Stimulated activated CD4-positive, alpha-beta T cell treated with anti-CD3 and anti-CD28 coated beads, Interleukin-4, amount 100 ng/mL, for 4 hours (primary cell): ENCODE results near the gene ACTN2.
"Not testable (repeated sequence)": the region's sequence is repeated elsewhere in the genome, so short reads cannot be mapped to it uniquely, and the experiment has no call there.

Experiments
- DNase-seq, 2 experiments: peaks; one replicate each; pipeline ENCODE4 v3.0.0-alpha.2; 2020

ACTN2 gene

DNA sequence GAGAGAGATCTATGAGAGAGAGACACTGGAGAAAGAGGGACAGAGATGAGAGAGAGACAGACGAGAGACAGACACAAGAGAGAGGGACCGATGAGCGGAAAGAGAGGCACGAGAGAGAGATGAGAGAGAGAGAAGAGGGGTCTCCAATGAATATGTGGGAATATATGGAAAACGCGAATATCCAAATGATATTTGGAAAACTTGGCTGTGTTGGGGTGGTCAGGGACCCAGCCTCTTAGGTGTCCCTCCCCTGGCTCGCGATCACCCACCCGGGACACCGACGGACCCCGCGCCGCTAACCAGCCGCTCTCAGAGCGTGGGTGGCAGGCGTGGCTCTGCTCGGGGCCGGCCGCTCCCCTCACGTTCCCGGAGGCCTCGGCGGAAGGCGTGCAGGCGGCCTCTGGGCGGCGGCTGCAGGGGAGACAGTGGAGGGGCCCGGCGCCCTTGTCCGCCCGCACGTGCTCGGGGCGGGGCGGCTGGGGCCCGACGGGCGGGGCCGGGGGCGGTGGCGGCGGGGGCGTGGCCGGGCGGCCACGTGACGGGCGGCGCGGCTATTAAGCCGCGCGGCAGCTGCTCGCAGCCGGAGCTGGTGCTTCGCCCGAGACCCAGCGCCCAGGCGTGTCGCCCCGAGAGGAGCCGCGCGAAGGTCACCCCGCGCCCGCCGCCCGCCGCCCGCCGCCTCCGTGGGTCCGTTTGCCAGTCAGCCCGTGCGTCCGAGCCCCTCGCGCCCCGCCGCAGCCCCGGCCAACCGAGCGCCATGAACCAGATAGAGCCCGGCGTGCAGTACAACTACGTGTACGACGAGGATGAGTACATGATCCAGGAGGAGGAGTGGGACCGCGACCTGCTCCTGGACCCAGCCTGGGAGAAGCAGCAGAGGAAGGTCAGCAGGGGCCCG, at the start of gene ACTN2:
TSS of gene ACTN2 (plus strand) at position 583 of the 898 bp plus-strand sequence. CDS start at position 758, 175 bp downstream.
- DNase-seq: peak; percentile 47 to 56

DNA sequence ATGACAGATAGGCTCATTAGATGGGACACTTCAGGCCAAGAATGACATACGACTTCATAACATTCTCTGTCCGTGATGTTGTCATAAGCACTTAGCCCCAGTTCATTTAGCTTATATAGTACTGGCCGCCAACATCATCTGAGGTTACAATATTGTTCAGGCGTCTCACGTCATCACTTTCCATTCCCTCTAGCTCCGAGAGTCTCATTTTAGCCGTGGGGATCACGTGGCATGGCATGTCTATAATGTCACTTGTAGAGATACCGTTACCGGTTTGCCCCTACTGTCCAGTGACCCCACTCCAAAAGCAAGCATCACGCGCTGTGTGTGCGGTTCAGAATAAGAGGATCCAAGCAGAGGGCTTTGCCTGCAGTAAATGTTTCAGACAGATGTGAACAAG, 47.4 kb upstream of the ACTN2 start:
- no peak for DNase-seq

DNA sequence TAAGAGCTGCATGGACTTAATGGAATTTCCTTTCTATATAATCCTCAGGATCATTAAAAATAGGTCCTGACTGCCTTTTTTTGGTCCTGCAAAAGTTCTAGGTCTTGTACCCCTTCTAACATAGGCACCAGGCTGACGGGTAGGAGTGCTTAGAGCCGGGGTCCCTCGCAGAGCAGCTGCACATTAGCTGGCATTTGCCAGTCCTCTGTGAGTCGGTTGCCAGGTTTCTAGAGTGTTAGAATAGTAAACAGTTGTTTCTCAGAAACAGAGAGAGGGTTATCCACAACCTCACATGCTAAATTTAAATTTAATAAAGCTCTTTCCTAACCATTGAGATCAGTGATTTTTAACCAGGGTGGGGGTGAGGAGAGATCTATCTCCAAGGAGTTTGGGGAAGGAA, 46.6 kb upstream of the ACTN2 start:
- DNase-seq: no peak

DNA sequence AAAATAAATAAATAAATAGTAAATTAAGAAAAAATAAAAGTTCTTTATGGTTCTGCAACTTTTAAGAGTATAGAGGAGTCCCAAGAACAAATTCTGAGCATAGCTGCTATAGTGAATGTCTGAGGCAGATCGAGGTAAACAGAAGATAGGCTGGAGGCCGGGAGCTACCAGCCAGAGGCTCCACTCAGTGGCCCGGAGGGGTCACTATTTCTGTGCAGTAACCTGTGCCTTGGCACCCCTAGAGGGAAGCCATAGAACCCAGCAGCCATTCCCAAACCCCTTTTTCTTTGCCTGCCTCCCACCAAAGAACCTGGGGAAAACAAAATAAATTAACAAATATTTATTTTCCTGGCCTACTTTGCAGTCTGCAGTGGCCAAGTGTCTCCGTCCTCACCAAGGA, 43.5 kb upstream of the ACTN2 start:
- no peak for DNase-seq

DNA sequence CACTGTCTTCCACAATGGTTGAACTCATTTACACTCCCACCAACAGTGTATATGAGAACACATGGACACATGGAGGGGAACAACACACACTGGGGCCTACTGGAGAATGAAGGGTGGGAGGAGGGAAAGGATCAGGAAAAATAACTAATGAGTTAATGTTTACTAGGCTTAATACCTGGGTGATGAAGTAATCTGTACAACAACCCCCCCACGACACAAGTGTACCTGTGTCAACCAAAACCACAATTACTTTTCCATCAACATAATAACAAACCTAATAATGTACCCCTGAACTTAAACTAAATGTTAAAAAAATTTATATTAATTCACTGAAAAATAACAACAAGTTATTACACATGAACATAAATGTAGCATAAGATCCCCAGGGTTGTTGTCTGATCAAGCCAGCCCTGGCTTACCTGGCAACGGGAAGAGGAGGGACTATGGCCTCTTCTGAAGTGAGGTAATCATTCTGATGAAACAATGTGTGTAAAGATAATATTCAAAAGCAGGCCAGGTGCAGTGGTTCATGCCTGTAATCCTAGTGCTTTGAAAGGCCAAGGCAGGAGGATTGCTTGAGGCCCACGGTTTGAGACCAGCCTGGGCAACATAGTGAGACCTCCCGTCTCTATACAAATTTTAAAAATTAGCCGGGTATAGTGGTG, 41.2 kb upstream of the ACTN2 start:
- DNase-seq: no peak

DNA sequence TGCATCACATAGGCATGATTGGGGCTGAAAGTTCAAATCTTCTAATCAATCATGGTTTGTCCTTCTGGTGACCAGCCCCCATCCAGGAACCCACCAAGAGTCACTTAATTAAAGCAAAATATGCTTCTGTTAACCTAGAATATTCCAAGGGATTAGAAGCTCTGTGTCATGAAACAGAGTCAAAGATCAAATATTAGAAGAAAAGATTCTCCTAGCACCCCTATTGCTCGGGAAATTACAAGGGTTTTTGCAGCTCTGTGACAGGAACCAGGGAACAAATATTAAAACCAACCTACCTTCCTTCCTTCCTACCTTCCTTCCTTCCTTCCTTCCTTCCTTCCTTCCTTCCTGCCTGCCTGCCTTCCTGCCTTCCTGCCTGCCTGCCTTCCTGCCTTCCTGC, 31.8 kb upstream of the ACTN2 start:
- DNase-seq: no peak

DNA sequence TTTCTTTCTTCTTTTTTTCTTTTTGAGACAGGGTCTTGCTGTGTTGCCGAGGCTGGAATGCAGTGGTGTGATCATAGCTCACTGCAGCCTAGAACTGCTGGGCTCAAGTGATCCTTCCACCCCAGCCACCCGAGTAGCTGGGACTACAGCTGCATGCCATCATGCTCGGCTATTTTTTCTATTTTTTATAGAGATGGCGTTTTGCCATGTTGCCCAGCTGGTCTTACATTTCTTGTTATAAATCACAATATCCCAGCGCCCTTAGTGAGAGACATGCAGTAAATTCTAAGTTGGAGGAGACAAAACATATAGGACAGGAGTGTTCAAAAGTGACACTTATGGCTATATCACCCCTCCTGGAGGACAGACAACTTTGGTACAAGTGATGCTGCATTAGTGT, 31.3 kb upstream of the ACTN2 start:
- DNase-seq: no peak

DNA sequence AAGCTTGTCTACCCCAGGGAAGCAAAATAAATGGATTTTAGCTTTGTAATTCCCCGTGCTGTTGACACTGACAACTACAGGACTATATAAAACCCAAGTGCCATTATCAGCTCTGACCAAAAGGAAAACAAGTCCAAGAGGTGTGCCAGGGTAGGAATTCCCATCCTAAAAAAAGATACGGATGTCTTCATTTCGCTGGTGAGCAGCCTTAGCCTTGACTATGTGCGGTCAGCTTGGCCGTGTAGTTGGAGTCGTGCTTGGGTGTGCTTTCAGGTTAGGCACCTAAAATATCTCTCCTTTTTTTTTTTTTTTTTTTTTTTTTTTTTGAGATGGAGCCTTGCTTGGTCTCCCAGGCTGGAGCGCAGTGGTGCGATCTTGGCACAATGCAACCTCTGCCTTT, 28.9 kb upstream of the ACTN2 start:
- DNase-seq: no peak

DNA sequence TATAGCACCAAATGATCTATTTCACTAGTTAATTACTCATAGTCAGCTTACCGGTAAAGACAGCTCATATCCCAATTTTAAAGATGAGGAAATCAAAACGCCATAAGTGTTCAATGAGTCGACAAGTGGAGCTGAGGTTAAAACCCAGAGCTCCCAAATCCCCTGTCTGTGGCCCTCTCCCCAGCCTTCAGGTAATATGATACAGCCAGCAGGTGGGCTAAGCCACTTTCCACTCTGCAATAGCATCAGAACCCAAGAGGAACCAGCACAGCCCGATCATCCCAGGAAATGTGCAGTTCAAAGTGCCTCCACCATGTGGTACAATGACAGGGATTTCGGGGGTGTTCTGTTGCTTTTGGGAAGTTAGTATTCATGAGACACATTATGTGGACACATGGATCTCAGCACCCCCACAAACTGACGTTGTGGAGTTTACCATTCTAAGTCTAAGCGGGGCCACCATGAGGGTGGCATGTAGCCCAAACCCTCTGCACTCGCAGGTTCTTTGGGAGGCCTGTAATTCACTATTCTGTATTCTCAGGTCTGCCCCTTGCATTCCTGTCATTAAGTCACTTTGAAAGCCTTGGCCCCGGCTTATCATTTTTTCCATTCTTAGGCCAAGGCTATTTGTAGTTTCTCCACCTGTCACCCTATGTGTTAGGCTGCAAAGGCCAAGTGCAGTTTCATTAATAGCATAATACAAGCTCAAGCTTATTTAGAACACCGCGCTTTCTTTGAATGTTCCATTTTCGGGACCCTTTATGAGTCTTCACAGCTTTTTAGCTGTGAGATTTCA, 26.3 kb upstream of the ACTN2 start:
- DNase-seq: no peak

DNA sequence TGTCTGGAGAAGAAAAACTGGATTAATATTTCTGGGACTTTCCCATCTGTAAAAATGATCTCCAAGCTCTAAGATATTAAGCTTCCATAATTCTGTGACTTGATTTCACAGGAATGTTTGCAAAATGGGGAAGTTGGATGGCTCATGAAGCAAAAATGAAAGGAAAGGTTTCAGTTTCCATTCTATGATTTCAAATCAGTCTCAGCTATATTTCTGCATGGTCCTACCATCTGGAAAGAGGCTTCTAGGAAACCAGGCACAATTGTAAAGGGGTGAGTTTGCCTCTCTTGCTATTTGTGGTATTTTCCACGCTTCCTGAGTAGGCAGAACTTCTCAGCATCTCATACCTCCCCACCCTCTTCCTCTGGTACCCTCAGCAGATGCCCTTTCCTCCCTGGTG, 22.4 kb upstream of the ACTN2 start:
- no peak for DNase-seq

DNA sequence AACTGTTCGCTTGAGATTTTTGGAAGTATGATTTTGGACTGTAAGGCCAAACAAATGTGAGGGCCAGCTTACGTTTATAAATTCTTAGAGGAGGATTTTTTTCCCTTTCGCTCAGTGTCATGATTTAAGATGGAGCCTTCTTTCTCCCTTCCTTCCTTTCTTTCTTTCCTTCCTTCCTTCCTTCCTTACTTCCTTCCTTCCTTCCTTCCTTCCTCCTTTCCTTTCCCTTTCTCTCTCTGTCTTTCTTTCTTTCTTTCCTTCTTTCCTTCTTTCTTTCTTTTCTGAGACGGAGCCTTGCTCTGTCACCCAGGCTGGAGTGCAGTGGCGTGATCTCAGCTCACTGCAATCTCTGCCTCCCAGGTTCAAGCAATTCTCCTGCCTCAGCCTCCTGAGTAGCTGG, 17.4 kb upstream of the ACTN2 start:
- not testable (repeated sequence) for DNase-seq

DNA sequence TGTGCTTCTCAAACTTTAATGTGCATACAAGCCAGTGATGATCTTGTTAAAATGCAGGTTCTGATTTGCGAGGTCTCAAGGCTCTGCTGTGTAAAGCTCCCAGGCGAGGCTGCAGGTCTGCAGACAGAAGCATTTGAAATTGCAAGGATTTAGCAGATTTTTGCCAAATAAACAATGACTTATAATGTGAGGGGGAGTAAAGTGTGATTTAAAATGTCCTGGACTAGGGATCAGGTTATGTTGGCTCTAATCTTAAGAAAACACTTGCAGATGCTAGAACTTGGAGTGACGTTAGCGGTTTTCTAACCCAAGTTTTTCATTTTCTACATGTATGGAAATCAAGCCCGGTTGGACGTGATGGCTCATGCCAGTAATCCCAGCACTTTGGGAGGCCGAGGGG, 16.2 kb upstream of the ACTN2 start:
- DNase-seq: no peak

DNA sequence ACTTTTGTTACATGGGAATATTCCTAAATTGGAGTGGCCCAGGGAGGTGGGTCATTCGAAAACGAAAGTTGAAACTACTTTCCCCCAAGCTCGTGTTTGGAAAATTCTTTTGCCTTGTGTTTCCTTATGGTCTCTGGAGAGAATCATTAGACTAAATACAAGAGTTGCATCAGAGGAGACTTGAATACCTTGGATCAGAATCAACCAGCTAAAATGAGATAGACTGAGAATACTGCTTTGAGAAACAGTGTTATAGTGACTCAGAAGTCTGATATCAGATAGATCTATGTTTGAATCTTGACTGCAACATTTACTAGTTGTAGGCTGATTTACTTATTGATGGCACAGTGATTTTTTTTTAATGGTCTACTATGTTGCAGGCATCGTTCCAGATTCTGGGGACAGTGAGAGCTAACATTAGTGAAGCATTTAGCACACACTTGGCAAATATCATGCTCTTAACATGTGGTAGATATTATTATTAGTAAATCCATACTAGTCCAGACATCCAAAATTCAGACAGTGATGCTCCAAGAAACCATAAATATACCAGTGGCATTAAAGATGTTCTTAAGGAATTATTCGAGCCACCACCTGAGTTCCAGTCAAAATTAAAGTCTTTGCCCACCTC, 12.9 kb upstream of the ACTN2 start:
- DNase-seq: no peak

DNA sequence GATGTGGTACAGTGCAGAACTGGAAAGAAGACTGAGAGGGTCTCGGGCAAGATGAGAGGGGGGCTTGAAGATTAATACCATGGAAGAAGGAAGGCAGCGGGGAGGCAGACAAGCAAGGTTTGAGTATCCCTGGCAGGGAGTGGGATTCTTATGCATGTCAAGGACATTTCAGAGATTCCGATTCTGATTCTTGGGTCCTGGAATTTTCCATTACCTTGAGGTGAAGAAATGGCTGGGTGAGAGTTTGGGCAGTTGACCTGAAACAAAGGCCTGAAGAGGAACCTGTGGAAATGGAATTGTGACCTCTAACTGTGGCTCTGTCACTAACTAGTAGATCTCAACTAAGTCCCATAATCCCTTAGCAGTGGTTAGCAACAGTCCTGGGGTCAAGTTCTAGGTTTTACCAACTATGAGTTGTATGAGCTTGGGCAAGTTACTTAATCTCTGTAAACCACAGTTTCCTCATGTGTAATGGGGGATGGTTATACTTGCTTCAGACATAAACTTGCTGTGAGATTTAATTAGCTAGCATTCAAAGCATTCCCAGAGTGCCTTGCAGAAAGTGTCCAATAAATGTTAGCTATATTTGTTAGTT, 8.6 kb upstream of the ACTN2 start:
- no peak for DNase-seq

DNA sequence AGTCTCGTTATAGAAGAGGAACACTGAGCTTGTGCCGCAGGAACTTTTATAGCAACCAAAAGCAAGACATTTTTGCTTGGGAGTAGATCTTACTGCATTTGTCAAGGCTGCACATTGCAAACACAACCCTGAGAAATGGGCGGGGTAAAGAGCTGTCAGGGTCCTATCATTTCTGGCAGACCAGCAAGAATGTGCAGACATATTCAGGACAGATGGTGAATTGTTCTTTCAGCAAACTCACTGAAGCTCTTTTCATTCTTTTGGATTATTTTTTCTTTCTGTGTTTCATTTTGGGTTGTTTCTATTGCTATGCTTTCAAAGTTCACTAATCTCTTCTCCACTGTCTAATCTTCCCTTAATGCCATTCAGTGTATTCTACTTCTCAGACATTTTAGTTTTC, 5.1 kb upstream of the ACTN2 start:
- no peak for DNase-seq

DNA sequence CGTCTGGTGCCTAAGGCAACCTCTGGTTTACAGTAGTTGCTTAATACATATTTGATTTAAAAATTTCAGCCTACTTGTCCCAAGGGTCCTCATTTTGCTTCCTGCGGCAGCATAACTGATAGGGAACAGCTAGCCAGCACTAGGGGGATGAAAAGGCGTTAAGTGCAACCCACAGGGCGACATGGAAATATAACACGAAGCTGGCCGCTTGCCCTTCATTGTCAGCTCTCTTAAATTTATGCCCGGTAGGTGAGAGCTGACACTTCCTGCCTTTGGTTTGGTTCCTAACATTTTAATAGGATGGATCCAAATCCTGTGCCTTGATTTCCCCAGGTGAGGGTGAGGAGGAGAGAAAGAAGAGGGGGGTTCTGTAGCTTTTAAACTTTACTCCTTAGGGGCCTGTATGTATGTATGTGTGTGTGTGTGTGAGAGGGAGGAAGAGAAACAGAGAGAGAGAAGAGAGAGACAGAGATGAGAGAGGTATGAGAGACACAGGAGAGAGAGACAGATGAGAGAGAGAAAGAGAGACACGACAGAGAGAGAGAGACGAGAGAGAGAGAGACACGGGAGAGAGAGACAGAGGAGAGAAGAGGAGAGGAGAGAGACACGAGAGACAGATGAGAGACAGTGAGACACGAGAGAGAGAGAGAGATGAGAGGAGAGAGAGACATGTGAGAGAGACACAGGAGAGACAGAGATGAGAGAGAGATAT, 938 bp upstream of the ACTN2 start:
- no peak for DNase-seq

DNA sequence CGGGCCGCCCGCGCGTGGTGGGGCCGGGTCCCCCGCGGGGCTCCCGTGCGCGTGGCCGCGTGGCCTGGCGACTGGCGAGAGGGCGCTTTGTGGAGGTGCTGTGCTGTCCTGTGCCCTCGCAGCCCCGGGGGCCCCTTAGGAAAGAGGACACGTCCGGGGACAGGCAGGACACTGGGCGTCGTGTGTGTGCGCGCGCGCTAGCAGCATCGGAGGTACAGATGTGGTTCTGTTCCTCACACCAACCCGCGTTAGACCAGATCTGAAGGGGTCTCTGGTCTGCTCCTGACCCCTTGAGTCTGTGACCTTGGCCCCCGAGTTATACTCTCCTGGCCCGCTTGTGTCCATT, 489 bp downstream of the ACTN2 start:
- DNase-seq: peak in 1 of 2 experiments; percentile 2

DNA sequence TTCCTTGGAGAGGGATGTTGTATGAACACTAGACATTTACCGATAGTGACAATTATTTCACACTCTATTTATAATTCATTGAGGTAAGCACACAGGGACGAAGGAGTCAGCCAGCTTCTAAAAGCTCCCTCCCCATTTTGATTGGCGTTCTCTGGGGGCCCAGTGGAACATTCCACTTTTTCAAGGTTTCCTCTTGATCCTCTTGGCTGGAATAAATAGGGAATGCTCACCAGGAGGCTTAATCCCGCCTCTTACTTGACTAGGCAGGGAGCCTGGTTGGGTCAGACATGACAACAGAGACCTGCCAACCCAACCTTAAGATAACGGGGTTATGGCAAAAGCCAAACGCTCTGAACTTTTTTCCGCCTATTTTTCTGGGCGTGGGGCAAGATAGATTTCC, 974 bp downstream of the ACTN2 start:
- no peak for DNase-seq

DNA sequence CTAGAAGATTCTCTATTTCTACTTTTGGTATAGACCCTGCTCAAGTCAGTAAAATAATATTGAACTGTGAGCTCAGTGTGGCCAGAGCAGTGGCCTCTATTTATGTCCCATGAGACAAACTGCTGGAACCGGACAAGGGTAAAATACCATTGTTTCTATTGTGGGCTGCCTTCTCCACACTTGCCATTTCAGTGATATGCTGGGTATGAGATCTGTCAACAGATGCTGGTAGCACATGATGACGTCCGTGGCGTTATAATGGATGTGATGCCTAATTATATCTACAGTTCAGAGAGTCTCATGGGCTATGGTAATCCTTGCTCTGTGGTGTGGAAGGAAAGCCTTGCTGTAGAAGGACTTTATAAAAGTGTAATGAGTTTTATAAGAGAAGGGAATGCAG, 2.4 kb downstream of the ACTN2 start:
- no peak for DNase-seq

DNA sequence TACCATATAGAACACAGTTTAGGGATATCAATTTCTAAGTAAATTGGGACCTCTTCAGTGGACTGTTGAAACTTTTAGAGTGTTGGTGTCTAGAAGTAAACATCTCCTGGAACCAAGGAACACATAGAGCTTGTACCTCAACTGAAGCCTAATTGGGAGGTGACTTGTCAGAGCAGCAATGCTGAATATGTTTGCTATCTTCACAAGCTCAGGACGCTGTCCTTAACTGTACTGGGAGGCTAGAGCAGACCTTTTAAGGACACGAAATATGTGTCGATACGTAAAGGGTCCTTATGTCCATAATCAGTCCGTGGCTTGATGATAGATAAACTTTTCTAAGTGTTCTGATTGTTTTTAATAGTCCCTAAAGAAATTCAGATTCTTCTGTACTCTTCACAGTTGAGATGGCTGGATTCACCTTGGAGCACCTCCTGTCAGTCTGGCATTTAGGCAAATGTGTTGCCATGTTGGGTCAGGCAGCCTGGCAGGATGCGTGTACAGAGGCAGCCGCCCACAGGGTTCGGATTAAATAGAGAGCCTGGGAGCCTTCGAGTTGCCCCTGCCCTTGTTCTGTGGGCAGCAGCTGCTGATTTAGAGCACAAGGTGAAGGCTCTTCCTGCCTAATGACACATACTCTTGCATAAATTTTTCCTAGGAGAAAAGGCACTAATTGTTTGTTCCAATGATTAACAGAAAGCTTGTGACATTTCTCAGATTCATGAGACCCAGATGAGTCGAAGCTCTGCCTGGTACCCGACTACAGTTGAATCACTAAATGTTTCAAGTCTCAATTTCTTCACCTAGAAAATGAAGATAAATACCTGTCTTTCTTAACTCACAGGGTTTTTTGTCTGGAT, 3.6 kb downstream of the ACTN2 start:
- no peak for DNase-seq

DNA sequence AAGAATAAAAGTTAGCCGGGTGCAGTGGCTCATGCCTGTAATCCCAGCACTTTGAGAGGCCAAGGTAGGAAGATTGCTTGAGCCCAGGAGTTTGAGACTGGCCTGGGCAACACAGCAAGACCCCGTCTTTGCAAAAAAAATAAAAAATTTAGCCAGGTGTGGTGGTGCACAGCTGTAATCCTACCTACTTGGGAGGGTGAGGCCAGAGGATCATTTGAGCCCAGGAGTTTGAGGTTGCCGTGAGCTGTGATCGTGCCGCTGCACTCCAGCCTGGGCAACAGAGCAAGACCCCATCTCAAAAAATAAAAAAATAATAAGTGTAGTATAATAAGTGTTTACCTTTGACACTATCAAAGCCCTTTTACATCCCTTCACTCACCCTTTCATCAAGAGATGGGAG, 5.0 kb downstream of the ACTN2 start:
- no peak for DNase-seq
